H1 (cell line): ENCODE measurements around the gene NTRK1. TPM values are rescaled to one million over a fixed set of nuclear protein-coding genes. Genes with fewer than 3 reads are reported as not detected.

ENCODE experiments used
- CTCF ChIA-PET: fragments of 300-600 bp; sonication (Branson Sonifier 250); formaldehyde crosslinking; loops from one replicate; lab custom pipeline; 2021; ENCODE audit not compliant: partially characterized antibody; lab: Charles Lee
- POLR2A ChIA-PET: fragments of 300-600 bp; sonication (Branson Sonifier 250); formaldehyde crosslinking; loops from one replicate; lab custom pipeline; 2021; ENCODE audit warnings: inconsistent platforms; ENCODE audit not compliant: partially characterized antibody; lab: Charles Lee
- DNase-seq, 2 experiments: peaks; one replicate each; pipeline versions ENCODE4 v3.0.0 to v3.0.0-alpha.2; 2010 to 2022; ENCODE audit warnings: low spot score in 2 of 2, low read depth in 1 of 2, mixed read lengths in 1 of 2
- FAIRE-seq: peaks from 2 replicates; lab custom pipeline; 2011; peaks lifted over from hg19 to GRCh38; lab: Jason Lieb, UNC
- H2AFZ ChIP-seq: 2 replicates; pipeline ENCODE4 v1.8.1; 2012; ENCODE audit warnings: low read length, inconsistent platforms
- H2AK5ac ChIP-seq: 2 replicates; pipeline ENCODE4 v1.6.1; 2013; ENCODE audit warnings: low read depth, low read length
- H2BK120ac ChIP-seq: replicated peaks from 2 replicates; pipeline ENCODE3; 2013; ENCODE audit warnings: low read depth, low read length, inconsistent platforms
- H2BK12ac ChIP-seq: 2 replicates; pipeline ENCODE4 v1.6.1; 2013; ENCODE audit warnings: low read depth, low read length
- H2BK15ac ChIP-seq: 2 replicates; pipeline ENCODE4 v1.6.1; 2013; ENCODE audit warnings: low read length
- H2BK20ac ChIP-seq: 2 replicates; pipeline ENCODE4 v1.6.1; 2013; ENCODE audit warnings: low read length
- H2BK5ac ChIP-seq: 2 replicates; pipeline ENCODE4 v1.6.1; 2013; ENCODE audit warnings: low read depth, low read length
- H3K14ac ChIP-seq: 2 replicates; pipeline ENCODE4 v1.6.1; 2013; ENCODE audit warnings: inconsistent platforms; ENCODE audit not compliant: insufficient read length
- H3K18ac ChIP-seq: 2 replicates; pipeline ENCODE4 v1.6.1; 2013; ENCODE audit warnings: low read length; ENCODE audit errors: extremely low read depth
- H3K23ac ChIP-seq: 2 replicates; pipeline ENCODE4 v1.6.1; 2013; ENCODE audit warnings: inconsistent platforms; ENCODE audit not compliant: insufficient read length
- H3K23me2 ChIP-seq: 2 replicates; pipeline ENCODE4 v1.6.1; 2013; ENCODE audit warnings: low read depth, low read length
- H3K27ac ChIP-seq: 2 replicates; pipeline ENCODE4 v1.6.1; 2011; ENCODE audit warnings: low read depth, low read length, inconsistent platforms
- H3K27me3 ChIP-seq, 4 experiments: replicated peaks in 1 of 4; 1 replicate in 1 of 4; 2 replicates in 3 of 4; pipeline versions ENCODE4 v1.6.1 to v1.8.1; 2011 to 2013; ENCODE audit warnings: low read length in 3 of 4, mild to moderate bottlenecking in 3 of 4, inconsistent platforms in 2 of 4, mixed read lengths in 2 of 4, moderate library complexity in 1 of 4; ENCODE audit not compliant: control insufficient read depth in 3 of 4, insufficient read depth in 3 of 4; ENCODE audit errors: extremely low read depth in 1 of 4
- H3K36me3 ChIP-seq, 4 experiments: 2 replicates each; pipeline versions ENCODE4 v1.6.1 to v1.8.1; 2011 to 2013; ENCODE audit warnings: mild to moderate bottlenecking in 4 of 4, low read length in 3 of 4, moderate library complexity in 2 of 4, control low read depth in 1 of 4, inconsistent platforms in 1 of 4; ENCODE audit not compliant: insufficient read depth in 4 of 4, control insufficient read depth in 2 of 4
- H3K4ac ChIP-seq: replicated peaks from 2 replicates; pipeline ENCODE3; 2013; ENCODE audit warnings: low read length, low read depth, mixed read lengths, inconsistent platforms; ENCODE audit not compliant: insufficient read length
- H3K4me1 ChIP-seq, 4 experiments: replicated peaks in 1 of 4; 1 replicate in 1 of 4; 2 replicates in 3 of 4; pipeline versions ENCODE4 v1.6.1 to v1.8.1; 2011 to 2013; ENCODE audit warnings: low read length in 3 of 4, inconsistent platforms in 2 of 4, mixed read lengths in 1 of 4; ENCODE audit not compliant: insufficient read depth in 4 of 4, control insufficient read depth in 3 of 4
- H3K4me2 ChIP-seq, 2 experiments: 2 replicates each; pipeline versions ENCODE4 v1.6.1 to v1.8.1; 2011 to 2013; ENCODE audit warnings: low read depth in 2 of 2, low read length in 2 of 2, control low read depth in 1 of 2, inconsistent platforms in 1 of 2, mild to moderate bottlenecking in 1 of 2; ENCODE audit not compliant: insufficient read depth in 1 of 2
- H3K4me3 ChIP-seq, 4 experiments: fragments of 200-600, 300-600 bp in 1 of 4; sonication (generic), shearing (Covaris generic), sonication (Bioruptor Twin) in 1 of 4; 2 replicates each; pipeline versions ENCODE4 v1.5.1 to v1.8.1; 2011 to 2016; ENCODE audit warnings: low read length in 4 of 4, low read depth in 3 of 4, control low read depth in 2 of 4, inconsistent platforms in 2 of 4, mild to moderate bottlenecking in 2 of 4, mixed read lengths in 1 of 4, moderate library complexity in 1 of 4; ENCODE audit not compliant: insufficient read depth in 2 of 4; ENCODE audit errors: extremely low read depth in 1 of 4
- H3K56ac ChIP-seq: replicated peaks from 2 replicates; pipeline ENCODE3; 2013; ENCODE audit warnings: low read depth, mild to moderate bottlenecking, mixed read lengths, low read length, inconsistent platforms; ENCODE audit not compliant: insufficient read length
- H3K79me1 ChIP-seq: 2 replicates; pipeline ENCODE4 v1.6.1; 2013; ENCODE audit warnings: low read depth, low read length, control low read depth
- H3K79me2 ChIP-seq, 2 experiments: 2 replicates each; pipeline versions ENCODE4 v1.6.1 to v1.8.1; 2012 to 2013; ENCODE audit warnings: low read length in 2 of 2, mild to moderate bottlenecking in 2 of 2, inconsistent platforms in 1 of 2; ENCODE audit not compliant: insufficient read depth in 2 of 2, control insufficient read depth in 1 of 2
- H3K9ac ChIP-seq, 4 experiments: replicated peaks in 1 of 4; 1 replicate in 1 of 4; 2 replicates in 3 of 4; pipeline versions ENCODE4 v1.6.1 to v1.8.1; 2011 to 2013; ENCODE audit warnings: low read depth in 3 of 4, low read length in 3 of 4, control low read depth in 2 of 4, mild to moderate bottlenecking in 2 of 4, moderate library complexity in 2 of 4, inconsistent platforms in 1 of 4; ENCODE audit errors: extremely low read depth in 1 of 4
- H3K9me3 ChIP-seq, 2 experiments: 2 replicates each; pipeline versions ENCODE4 v1.6.1 to v1.8.1; 2012 to 2013; ENCODE audit warnings: mild to moderate bottlenecking in 2 of 2, moderate library complexity in 2 of 2, control low read depth in 1 of 2, inconsistent platforms in 1 of 2, low read depth in 1 of 2, low read length in 1 of 2, mixed read lengths in 1 of 2; ENCODE audit not compliant: insufficient read depth in 2 of 2
- H4K20me1 ChIP-seq, 2 experiments: replicated peaks in 1 of 2; 2 replicates each; pipeline versions ENCODE3 to v1.8.1; 2011 to 2013; ENCODE audit warnings: inconsistent platforms in 2 of 2, low read length in 2 of 2, mild to moderate bottlenecking in 1 of 2; ENCODE audit not compliant: insufficient read depth in 2 of 2, control insufficient read depth in 1 of 2
- H4K5ac ChIP-seq: 2 replicates; pipeline ENCODE4 v1.6.1; 2013; ENCODE audit warnings: low read length, low read depth, mixed read lengths, inconsistent platforms; ENCODE audit not compliant: insufficient read length
- H4K8ac ChIP-seq: 2 replicates; pipeline ENCODE4 v1.8.0; 2013; ENCODE audit warnings: mild to moderate bottlenecking, moderate library complexity, low read length, inconsistent platforms; ENCODE audit not compliant: insufficient read depth; ENCODE audit errors: extremely low read depth
- H4K91ac ChIP-seq: replicated peaks from 2 replicates; pipeline ENCODE3; 2013; ENCODE audit warnings: low read length, mixed read lengths, inconsistent platforms; ENCODE audit not compliant: insufficient read length
- BCL11A ChIP-seq, 2 experiments: IDR thresholded peaks; one replicate each; pipeline ENCODE4 v1.6.1; 2011; ENCODE audit warnings: low read depth in 2 of 2, low read length in 2 of 2, mild to moderate bottlenecking in 2 of 2
- CEBPB ChIP-seq: IDR thresholded peaks from 2 replicates; pipeline ENCODE4 v1.6.1; 2012; ENCODE audit warnings: low read depth, low read length
- CREB1 ChIP-seq: IDR thresholded peaks from 2 replicates; pipeline ENCODE4 v1.6.1; 2012; ENCODE audit warnings: inconsistent platforms
- EP300 ChIP-seq, 2 experiments: IDR thresholded peaks; 1 replicate in 1 of 2; 2 replicates in 1 of 2; pipeline ENCODE4 v1.6.1; 2011 to 2012; ENCODE audit warnings: low read depth in 2 of 2, low read length in 2 of 2, mild to moderate bottlenecking in 2 of 2, borderline replicate concordance in 1 of 2, inconsistent platforms in 1 of 2, moderate library complexity in 1 of 2
- JUN ChIP-seq: IDR thresholded peaks from 2 replicates; pipeline ENCODE4 v1.6.1; 2011; ENCODE audit warnings: low read depth, mild to moderate bottlenecking, improper control_type of control experiment, low read length
- KDM1A ChIP-seq: fragments of 200-600, 300-600 bp; sonication (generic); IDR thresholded peaks from 2 replicates; pipeline ENCODE4 v1.7.1; 2016; ENCODE audit warnings: mild to moderate bottlenecking, low read length, borderline replicate concordance
- KDM4A ChIP-seq: IDR thresholded peaks from one replicate; pipeline ENCODE4 v1.7.1; 2012; ENCODE audit warnings: low read depth, mild to moderate bottlenecking, moderate library complexity, low read length, inconsistent platforms; ENCODE audit not compliant: severe bottlenecking
- KDM5A ChIP-seq: fragments of 200-600 bp; IDR thresholded peaks from 2 replicates; pipeline ENCODE4 v1.7.1; 2012; ENCODE audit warnings: mild to moderate bottlenecking, low read length, inconsistent platforms, mixed read lengths
- POLR2AphosphoS5 ChIP-seq: IDR thresholded peaks from 2 replicates; pipeline ENCODE4 v1.6.1; 2011; ENCODE audit warnings: low read depth, low read length
- RXRA ChIP-seq: IDR thresholded peaks from 2 replicates; pipeline ENCODE4 v1.6.1; 2011; ENCODE audit warnings: low read depth, mild to moderate bottlenecking, low read length, moderate library complexity; ENCODE audit not compliant: insufficient read depth
- SP1 ChIP-seq: IDR thresholded peaks from 2 replicates; pipeline ENCODE4 v1.6.1; 2011; ENCODE audit warnings: low read depth, low read length
- TCF12 ChIP-seq: IDR thresholded peaks from 2 replicates; pipeline ENCODE4 v1.6.1; 2011; ENCODE audit warnings: low read depth, mild to moderate bottlenecking, low read length
- YY1 ChIP-seq: IDR thresholded peaks from 2 replicates; pipeline ENCODE4 v1.6.1; 2011; ENCODE audit warnings: low read depth, mild to moderate bottlenecking, low read length
- WGBS, 2 experiments: shearing (Covaris generic) in 1 of 2; methylation state at CpG; one replicate each; pipeline versions ENCODE4 v1.1.6 to v1.1.7; 2013 to 2015; ENCODE audit warnings: low lambda C conversion rate in 2 of 2, mixed read lengths in 2 of 2, inconsistent platforms in 1 of 2, low coverage in 1 of 2, missing lambda C conversion rate in 1 of 2; ENCODE audit not compliant: insufficient replicate concordance in 2 of 2, insufficient coverage in 1 of 2, insufficient read length in 1 of 2; ENCODE audit errors: extremely low coverage in 1 of 2, missing lambda C conversion rate in 1 of 2; 5-methylcytosine and 5-hydroxymethylcytosine counted together
- polyA plus RNA-seq, 7 experiments: library from polyadenylated mRNA; depleted of rRNA in 3 of 7; stranded (reverse) in 5 of 7; unstranded in 2 of 7; fragments of >200 nt in 5 of 7; fragments of 200-250 nt in 2 of 7; gene quantifications; 1 replicate in 5 of 7; 2 replicates in 1 of 7; 4 replicates in 1 of 7; pipeline versions ENCODE4 v1.2.1 to v1.2.3, GENCODE V29; 2011 to 2013; ENCODE audit warnings: missing spikeins in 2 of 7, mixed read lengths in 2 of 7
- total RNA-seq: library from RNA; stranded (reverse); fragmentation: NEBNext Ultra II Directional; extraction: Animal tissue kit (Norgen Biotek cat#: 25700); gene quantifications from 2 replicates; pipeline ENCODE4 v1.2.1, GENCODE V29; 2021

Gene NTRK1
- total and polyA plus RNA-seq, 2 of the 8 experiments (the other 6 are each of a cell fraction or from before 2014, with no cell fraction given), result 0.12 to 0.24 TPM

GRCh38 chr1:156857532-156857931 is 3.1 kb upstream of the NTRK1 start:
- TF ChIP-seq JUN (no peak), BCL11A (IDR thresholded peaks at IDR 0.05; ENCODE audit: low read depth in 2 of 2, low read length in 2 of 2) (no peak), SP1 (no peak), KDM4A (no peak), TCF12 (no peak), CEBPB (no peak), KDM5A (no peak), CREB1 (no peak), KDM1A (no peak), RXRA (no peak), EP300 (IDR thresholded peaks at IDR 0.05; ENCODE audit: borderline replicate concordance in 1 of 2, low read depth in 2 of 2, low read length in 2 of 2) (no peak), YY1 (no peak), POLR2AphosphoS5 (no peak)
- Histone ChIP-seq H3K23me2 (peaks cover 19% of the 10 kb centered on the region; the same call in 1 of the 2 replicates), H4K20me1 (peaks cover under 1 to 8% of the 10 kb centered on the region in 2 experiments), H3K14ac (no peak overlapping the region), H3K79me2 (no peaks in the 10 kb centered on the region), H2AK5ac (no peak overlapping the region), H2BK12ac (no peak overlapping the region), H3K4me1 (peaks cover 0 to 15% (median 9%) of the 10 kb centered on the region in 4 experiments; a peak in 6 of 7 replicates), H3K4me2 (no peak overlapping the region), H3K56ac (no peak overlapping the region), H3K27ac (no peak overlapping the region), H2AFZ (no peak overlapping the region), H3K4ac (no peak overlapping the region), H2BK15ac (no peak overlapping the region), H3K18ac (no peak overlapping the region), H4K91ac (no peak overlapping the region), H3K23ac (no peak overlapping the region), H4K5ac (no peak overlapping the region), H2BK20ac (no peak overlapping the region), H3K36me3 (peaks cover 0 to 2% (median 0%) of the 10 kb centered on the region in 4 experiments; a peak in 1 of 8 replicates), H4K8ac (no peak overlapping the region), H2BK5ac (no peak overlapping the region), H3K9ac (no peak overlapping the region), H2BK120ac (no peak overlapping the region), H3K27me3 (peaks cover 46 to 81% (median 67%) of the 10 kb centered on the region in 4 experiments), H3K79me1 (no peaks in the 10 kb centered on the region), H3K9me3 (no peaks in the 10 kb centered on the region), H3K4me3 (no peak overlapping the region)
- no peak for FAIRE-seq
- ChIA-PET CTCF (interaction anchor here (0.8 to 25.2 kb wide), 19 partner anchors 8 to 198 kb away, joined by 3 to 719 read pairs (median 4); partner anchors contain the start of genes LRRC71, NES and PEAR1), POLR2A (interaction anchor here (0.6 to 2.4 kb wide), 4 partner anchors 9 to 19 kb away, joined by 3 to 6 read pairs (median 4); no protein-coding TSS in a partner anchor)
- no peak for DNase-seq
- 58% methylated on average over 3 of the region's 3 CpGs; no CpG with 5 or more reads in 1 of the 2 experiments for WGBS, 2 experiments
